ENCODE results near the gene LYPD6B.

The LYPD6B gene, protein sequence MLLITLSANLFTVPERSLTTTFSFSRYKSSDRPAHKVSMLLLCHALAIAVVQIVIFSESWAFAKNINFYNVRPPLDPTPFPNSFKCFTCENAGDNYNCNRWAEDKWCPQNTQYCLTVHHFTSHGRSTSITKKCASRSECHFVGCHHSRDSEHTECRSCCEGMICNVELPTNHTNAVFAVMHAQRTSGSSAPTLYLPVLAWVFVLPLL

GRCh38 chr2:149038442-149039212, at the start of gene LYPD6B:
Gene LYPD6B (plus strand): TSS chr2:149038699. CDS start chr2:149130949, 92,250 bp downstream.
- no peaks in the 10 kb centered on the region for H3K4me1 ChIP-seq (ENCODE audit: control insufficient read depth, insufficient read depth, low read length)
- H3K4me3 ChIP-seq (ENCODE audit: low read length): peak within 1 kb of the TSS; percentile 44
- no peaks in the 10 kb centered on the region for H3K36me3 ChIP-seq (ENCODE audit: control insufficient read depth, insufficient read depth, low read length)
- peaks cover 2% of the 10 kb centered on the region for H3K27me3 ChIP-seq (ENCODE audit: control insufficient read depth, insufficient read depth, low read length)
- no peak within 1 kb of the TSS for H3K9ac ChIP-seq (ENCODE audit: low read length)
- H3K27ac ChIP-seq (ENCODE audit: low read depth, low read length): no peak within 1 kb of the TSS

- no peaks in the 10 kb centered on the region for H3K27me3 ChIP-seq (ENCODE audit: control insufficient read depth, insufficient read depth, low read length)
- no peaks in the 10 kb centered on the region for H3K36me3 ChIP-seq (ENCODE audit: control insufficient read depth, insufficient read depth, low read length)
- H3K4me3 ChIP-seq (ENCODE audit: low read length): no peak overlapping the region
- H3K27ac ChIP-seq (ENCODE audit: low read depth, low read length): no peak overlapping the region
- no peak overlapping the region for H3K9ac ChIP-seq (ENCODE audit: low read length)
- H3K4me1 ChIP-seq (ENCODE audit: control insufficient read depth, insufficient read depth, low read length): no peaks in the 10 kb centered on the region
These were observed 48.5 kb upstream of the LYPD6B start for GRCh38 chr2:148989882-148990493.

GRCh38 chr2:148990968-148991367, 47.5 kb upstream of the LYPD6B start:
- no peaks in the 10 kb centered on the region for H3K36me3 ChIP-seq (ENCODE audit: control insufficient read depth, insufficient read depth, low read length)
- no peaks in the 10 kb centered on the region for H3K4me1 ChIP-seq (ENCODE audit: control insufficient read depth, insufficient read depth, low read length)
- H3K4me3 ChIP-seq (ENCODE audit: low read length): no peak overlapping the region
- no peak overlapping the region for H3K27ac ChIP-seq (ENCODE audit: low read depth, low read length)
- no peaks in the 10 kb centered on the region for H3K27me3 ChIP-seq (ENCODE audit: control insufficient read depth, insufficient read depth, low read length)
- no peak overlapping the region for H3K9ac ChIP-seq (ENCODE audit: low read length)

- Histone ChIP-seq H3K27ac (ENCODE audit: low read depth, low read length) (no peak overlapping the region), H3K36me3 (ENCODE audit: control insufficient read depth, insufficient read depth, low read length) (no peaks in the 10 kb centered on the region), H3K27me3 (ENCODE audit: control insufficient read depth, insufficient read depth, low read length) (no peaks in the 10 kb centered on the region), H3K4me3 (ENCODE audit: low read length) (no peak overlapping the region), H3K4me1 (ENCODE audit: control insufficient read depth, insufficient read depth, low read length) (no peaks in the 10 kb centered on the region), H3K9ac (ENCODE audit: low read length) (no peak overlapping the region)
These were observed 46.1 kb upstream of the LYPD6B start for GRCh38 chr2:148992448-148992847.

GRCh38 chr2:148993351-148993750, 45.1 kb upstream of the LYPD6B start:
- Histone ChIP-seq H3K4me1 (ENCODE audit: control insufficient read depth, insufficient read depth, low read length) (no peaks in the 10 kb centered on the region), H3K36me3 (ENCODE audit: control insufficient read depth, insufficient read depth, low read length) (no peaks in the 10 kb centered on the region), H3K4me3 (ENCODE audit: low read length) (no peak overlapping the region), H3K9ac (ENCODE audit: low read length) (no peak overlapping the region), H3K27me3 (ENCODE audit: control insufficient read depth, insufficient read depth, low read length) (no peaks in the 10 kb centered on the region), H3K27ac (ENCODE audit: low read depth, low read length) (no peak overlapping the region)

DNA sequence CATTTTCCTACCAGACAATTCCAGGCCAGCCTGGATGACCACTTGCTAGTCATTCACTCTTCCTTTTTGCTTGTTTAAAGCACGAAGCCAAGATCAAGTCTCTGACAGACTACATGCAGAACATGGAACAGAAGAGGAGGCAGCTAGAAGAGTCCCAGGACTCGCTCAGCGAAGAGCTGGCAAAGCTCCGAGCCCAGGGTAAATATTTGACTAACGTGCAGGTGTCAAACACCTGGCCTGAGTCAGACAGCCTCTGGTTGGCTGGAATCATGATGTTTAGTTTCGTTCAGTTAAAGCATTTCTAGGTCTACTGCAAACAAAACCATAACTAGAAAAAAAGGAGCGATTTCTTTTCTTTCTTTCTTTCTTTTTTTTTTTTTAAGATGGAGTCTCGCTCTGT, 44.2 kb upstream of the LYPD6B start:
- H3K4me3 ChIP-seq (ENCODE audit: low read length): no peak overlapping the region
- no peaks in the 10 kb centered on the region for H3K4me1 ChIP-seq (ENCODE audit: control insufficient read depth, insufficient read depth, low read length)
- no peak overlapping the region for H3K9ac ChIP-seq (ENCODE audit: low read length)
- no peaks in the 10 kb centered on the region for H3K27me3 ChIP-seq (ENCODE audit: control insufficient read depth, insufficient read depth, low read length)
- H3K27ac ChIP-seq (ENCODE audit: low read depth, low read length): no peak overlapping the region
- H3K36me3 ChIP-seq (ENCODE audit: control insufficient read depth, insufficient read depth, low read length): no peaks in the 10 kb centered on the region

DNA sequence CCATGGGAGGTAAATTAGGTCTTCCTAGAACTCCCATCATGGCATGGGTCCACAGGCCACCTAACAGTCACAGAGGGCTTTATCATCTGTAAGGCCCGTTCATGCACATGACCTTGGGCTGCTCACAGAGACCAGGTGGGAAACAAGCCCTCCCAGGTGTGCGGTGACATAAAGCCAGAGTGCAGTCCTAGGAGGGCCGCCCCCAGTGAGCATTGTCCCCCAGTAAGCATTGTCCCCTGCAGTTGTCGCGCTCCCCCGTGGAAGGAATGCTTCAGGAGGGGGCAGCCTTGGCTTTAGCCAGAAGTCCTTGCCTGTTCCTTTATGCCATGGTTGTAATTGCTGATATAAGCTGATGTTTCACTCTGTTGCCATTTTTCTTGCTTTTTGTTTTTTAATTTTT, 41.7 kb upstream of the LYPD6B start:
- Histone ChIP-seq H3K4me3 (ENCODE audit: low read length) (no peak overlapping the region), H3K27me3 (ENCODE audit: control insufficient read depth, insufficient read depth, low read length) (no peaks in the 10 kb centered on the region), H3K27ac (ENCODE audit: low read depth, low read length) (no peak overlapping the region), H3K4me1 (ENCODE audit: control insufficient read depth, insufficient read depth, low read length) (no peaks in the 10 kb centered on the region), H3K36me3 (ENCODE audit: control insufficient read depth, insufficient read depth, low read length) (no peaks in the 10 kb centered on the region), H3K9ac (ENCODE audit: low read length) (no peak overlapping the region)

- Histone ChIP-seq H3K27ac (ENCODE audit: low read depth, low read length) (no peak overlapping the region), H3K27me3 (ENCODE audit: control insufficient read depth, insufficient read depth, low read length) (no peaks in the 10 kb centered on the region), H3K36me3 (ENCODE audit: control insufficient read depth, insufficient read depth, low read length) (no peaks in the 10 kb centered on the region), H3K9ac (ENCODE audit: low read length) (no peak overlapping the region), H3K4me3 (ENCODE audit: low read length) (no peak overlapping the region), H3K4me1 (ENCODE audit: control insufficient read depth, insufficient read depth, low read length) (no peaks in the 10 kb centered on the region)
These were observed 40.2 kb upstream of the LYPD6B start for GRCh38 chr2:148998165-148998830.

- no peaks in the 10 kb centered on the region for H3K27me3 ChIP-seq (ENCODE audit: control insufficient read depth, insufficient read depth, low read length)
- H3K9ac ChIP-seq (ENCODE audit: low read length): no peak overlapping the region
- H3K4me3 ChIP-seq (ENCODE audit: low read length): no peak overlapping the region
- H3K4me1 ChIP-seq (ENCODE audit: control insufficient read depth, insufficient read depth, low read length): no peaks in the 10 kb centered on the region
- H3K27ac ChIP-seq (ENCODE audit: low read depth, low read length): no peak overlapping the region
- H3K36me3 ChIP-seq (ENCODE audit: control insufficient read depth, insufficient read depth, low read length): no peaks in the 10 kb centered on the region
These were observed 39.7 kb upstream of the LYPD6B start for GRCh38 chr2:148998831-148999200.

DNA sequence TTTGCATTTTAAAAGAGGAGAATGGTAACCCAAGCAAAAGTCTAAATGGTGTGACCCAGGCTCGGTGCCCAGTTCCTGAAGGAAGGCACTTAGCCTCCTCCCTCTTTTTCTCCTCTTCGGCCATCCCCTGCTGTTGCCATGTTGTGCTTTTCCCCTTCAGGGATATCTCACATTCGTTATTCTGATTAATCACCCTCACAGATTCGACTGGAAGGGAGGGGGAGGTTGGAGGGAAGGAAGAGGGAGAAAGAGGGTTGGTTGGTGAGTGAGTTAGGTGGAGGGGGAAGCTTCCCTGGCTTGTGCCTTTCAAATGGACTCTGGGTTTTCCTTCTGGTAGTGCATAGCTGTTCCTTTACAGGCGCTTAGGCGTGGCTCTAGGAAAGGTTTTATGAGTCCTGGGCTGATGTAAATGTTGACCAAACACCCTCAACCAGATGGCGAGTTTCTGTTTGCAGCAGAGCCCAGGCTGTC, 39.0 kb upstream of the LYPD6B start:
- peak overlapping the region; percentile 39 for H3K27ac ChIP-seq (ENCODE audit: low read depth, low read length)

GRCh38 chr2:149000158-149000938, 38.2 kb upstream of the LYPD6B start:
- peak overlapping the region; percentile 33 for H3K9ac ChIP-seq (ENCODE audit: low read length)
- H3K27me3 ChIP-seq (ENCODE audit: control insufficient read depth, insufficient read depth, low read length): no peaks in the 10 kb centered on the region
- H3K4me1 ChIP-seq (ENCODE audit: control insufficient read depth, insufficient read depth, low read length): no peaks in the 10 kb centered on the region
- H3K36me3 ChIP-seq (ENCODE audit: control insufficient read depth, insufficient read depth, low read length): no peaks in the 10 kb centered on the region
- H3K4me3 ChIP-seq (ENCODE audit: low read length): no peak overlapping the region
- no peak overlapping the region for H3K27ac ChIP-seq (ENCODE audit: low read depth, low read length)

More for the DNA sequence above, 39.0 kb upstream of the LYPD6B start:
- Histone ChIP-seq H3K27me3 (ENCODE audit: control insufficient read depth, insufficient read depth, low read length) (no peaks in the 10 kb centered on the region), H3K9ac (ENCODE audit: low read length) (no peak overlapping the region), H3K36me3 (ENCODE audit: control insufficient read depth, insufficient read depth, low read length) (no peaks in the 10 kb centered on the region), H3K4me3 (ENCODE audit: low read length) (no peak overlapping the region), H3K4me1 (ENCODE audit: control insufficient read depth, insufficient read depth, low read length) (no peaks in the 10 kb centered on the region)

DNA sequence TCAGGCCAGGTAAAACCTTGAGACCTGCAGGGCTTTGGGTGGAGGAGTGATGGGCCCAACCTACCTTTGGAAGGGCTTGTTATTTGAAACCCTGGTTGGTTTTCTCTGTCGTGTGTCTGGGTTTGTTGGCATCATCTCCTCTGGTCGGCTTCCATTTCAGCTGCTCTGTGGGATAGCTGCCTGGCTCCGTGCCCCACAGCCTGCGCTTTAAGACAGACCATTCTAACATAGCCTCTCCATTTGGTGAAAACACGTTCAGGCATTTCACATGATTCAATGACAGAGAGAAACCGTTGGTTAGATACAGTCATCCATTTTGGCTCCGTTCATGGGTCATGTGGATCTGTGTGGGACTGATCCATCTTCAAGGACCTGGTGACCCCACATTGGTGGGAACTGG, 37.0 kb upstream of the LYPD6B start:
- Histone ChIP-seq H3K4me3 (ENCODE audit: low read length) (no peak overlapping the region), H3K36me3 (ENCODE audit: control insufficient read depth, insufficient read depth, low read length) (no peaks in the 10 kb centered on the region), H3K4me1 (ENCODE audit: control insufficient read depth, insufficient read depth, low read length) (no peaks in the 10 kb centered on the region), H3K9ac (ENCODE audit: low read length) (no peak overlapping the region), H3K27me3 (ENCODE audit: control insufficient read depth, insufficient read depth, low read length) (no peaks in the 10 kb centered on the region), H3K27ac (ENCODE audit: low read depth, low read length) (no peak overlapping the region)
